Activated B cell treated with CpG ODN at 0.5 μM for 24 hours (primary cell): Measurements from ENCODE around the gene CD9. TPM values are rescaled to one million over a fixed set of nuclear protein-coding genes. Genes with fewer than 3 reads are reported as not detected.

ENCODE experiments used
- ATAC-seq: fragments of 200-7000 bp; cut with Tn5 transposase; one replicate; pipeline ENCODE4 v1.10.0; 2021; ENCODE audit warnings: low read depth, mild to moderate bottlenecking, moderate library complexity
- CTCF ChIA-PET: fragments of 350-600 bp; sonication (Branson Sonifier 250); formaldehyde crosslinking; loops from one replicate; lab custom pipeline; 2021; ENCODE audit warnings: antibody characterized with exemption; lab: Charles Lee
- POLR2A ChIA-PET: fragments of 350-600 bp; sonication (Branson Sonifier 250); formaldehyde crosslinking; loops from one replicate; lab custom pipeline; 2021; ENCODE audit warnings: antibody characterized with exemption; lab: Charles Lee
- DNase-seq: peaks from one replicate; pipeline ENCODE4 v3.0.0; 2022
- H3K27ac Mint-ChIP-seq: one replicate; pipeline ENCODE4 v1.8.0; 2020; ENCODE audit warnings: mixed read lengths
- H3K27me3 Mint-ChIP-seq: one replicate; pipeline ENCODE4 v1.8.0; 2021; ENCODE audit warnings: mixed read lengths
- H3K36me3 Mint-ChIP-seq: one replicate; pipeline ENCODE4 v1.8.0; 2021; ENCODE audit warnings: low read depth, mixed read lengths
- H3K4me1 Mint-ChIP-seq: one replicate; pipeline ENCODE4 v1.8.0; 2021; ENCODE audit warnings: mixed read lengths
- H3K4me3 Mint-ChIP-seq: one replicate; pipeline ENCODE4 v1.8.0; 2020; ENCODE audit warnings: mild to moderate bottlenecking, mixed read lengths
- H3K9me3 Mint-ChIP-seq: one replicate; pipeline ENCODE4 v1.8.0; 2020; ENCODE audit warnings: mixed read lengths
- CTCF ChIP-seq: fragments of 200-600 bp; IDR thresholded peaks from one replicate; pipeline ENCODE4 v1.8.0; 2022; ENCODE audit warnings: antibody characterized with exemption, mild to moderate bottlenecking
- intact Hi-C: fragments of 100-400 bp; cut with micrococcal nuclease; formaldehyde crosslinking; loops from one replicate; pipeline ENCODE4 v1.15.1; 2024
- total RNA-seq: library from RNA; stranded (reverse); gene quantifications from 2 replicates; pipeline ENCODE4 v1.2.3, GENCODE V29; 2022

Gene CD9
- total RNA-seq, 1 donor from 2014 or later: 2.5 TPM

GRCh38 chr12:6262623-6263022, 62.4 kb downstream of the CD9 start:
- ATAC-seq (no peak), DNase-seq (no peak)
- Mint-ChIP-seq H3K27ac (no peak overlapping the region), H3K4me3 (no peak overlapping the region), H3K27me3 (peaks cover 12% of the 10 kb centered on the region), H3K36me3 (no peaks in the 10 kb centered on the region), H3K9me3 (peaks cover 3% of the 10 kb centered on the region), H3K4me1 (no peaks in the 10 kb centered on the region)
- intact Hi-C loops: no loop called here
- ChIA-PET CTCF (no interaction called here), POLR2A (no interaction called here)
- TF ChIP-seq CTCF: no peak

GRCh38 chr12:6263931-6264330, 63.7 kb downstream of the CD9 start:
- no peak for TF ChIP-seq CTCF

GRCh38 chr12:6264402-6265037, 64.3 kb downstream of the CD9 start:
- no peaks in the 10 kb centered on the region for H3K36me3 Mint-ChIP-seq
- POLR2A ChIA-PET: no interaction called here
- no peak overlapping the region for H3K4me3 Mint-ChIP-seq

More at GRCh38 chr12:6263931-6264330, 63.7 kb downstream of the CD9 start:
- ATAC-seq (no peak), DNase-seq (no peak)
- ChIA-PET CTCF (no interaction called here), POLR2A (no interaction called here)
- Mint-ChIP-seq H3K27ac (no peak overlapping the region), H3K4me3 (no peak overlapping the region), H3K9me3 (no peaks in the 10 kb centered on the region), H3K27me3 (peaks cover 10% of the 10 kb centered on the region), H3K36me3 (no peaks in the 10 kb centered on the region), H3K4me1 (no peaks in the 10 kb centered on the region)
- intact Hi-C loops: no loop called here

GRCh38 chr12:6265038-6265405, 64.8 kb downstream of the CD9 start:
- CTCF ChIA-PET: no interaction called here
- ATAC-seq (no peak), DNase-seq (no peak)
- Mint-ChIP-seq H3K36me3 (no peaks in the 10 kb centered on the region), H3K27ac (no peak overlapping the region), H3K4me3 (no peak overlapping the region), H3K4me1 (no peaks in the 10 kb centered on the region), H3K9me3 (no peaks in the 10 kb centered on the region), H3K27me3 (peaks cover 10% of the 10 kb centered on the region)
- POLR2A ChIA-PET: no interaction called here
- TF ChIP-seq CTCF: no peak
- intact Hi-C loops: no loop called here

More at GRCh38 chr12:6264402-6265037, 64.3 kb downstream of the CD9 start:
- no peaks in the 10 kb centered on the region for H3K4me1 Mint-ChIP-seq
- ATAC-seq (no peak), DNase-seq (no peak)
- TF ChIP-seq CTCF: no peak
- intact Hi-C loops: no loop called here
- peaks cover 10% of the 10 kb centered on the region for H3K27me3 Mint-ChIP-seq
- no peak overlapping the region for H3K27ac Mint-ChIP-seq
- CTCF ChIA-PET: no interaction called here
- H3K9me3 Mint-ChIP-seq: no peaks in the 10 kb centered on the region

GRCh38 chr12:6266541-6266966, 66.4 kb downstream of the CD9 start:
- Mint-ChIP-seq H3K9me3 (no peaks in the 10 kb centered on the region), H3K36me3 (no peaks in the 10 kb centered on the region), H3K4me1 (no peaks in the 10 kb centered on the region), H3K27me3 (peaks cover 7% of the 10 kb centered on the region), H3K4me3 (no peak overlapping the region), H3K27ac (no peak overlapping the region)
- DNase-seq (no peak), ATAC-seq (no peak)
- ChIA-PET POLR2A (no interaction called here), CTCF (interaction anchor here (0.8 kb wide), 1 partner anchor 40 kb away, joined by 3 read pairs; no protein-coding TSS in a partner anchor)
- TF ChIP-seq CTCF: no peak
- intact Hi-C loops: no loop called here
